CD1c-positive myeloid dendritic cell (primary cell): ENCODE data around the gene USP40.

Source experiments
- DNase-seq: peaks from one replicate; pipeline ENCODE4 v3.0.0-alpha.2; 2016; ENCODE audit errors: extremely low spot score

The USP40 gene

DNA sequence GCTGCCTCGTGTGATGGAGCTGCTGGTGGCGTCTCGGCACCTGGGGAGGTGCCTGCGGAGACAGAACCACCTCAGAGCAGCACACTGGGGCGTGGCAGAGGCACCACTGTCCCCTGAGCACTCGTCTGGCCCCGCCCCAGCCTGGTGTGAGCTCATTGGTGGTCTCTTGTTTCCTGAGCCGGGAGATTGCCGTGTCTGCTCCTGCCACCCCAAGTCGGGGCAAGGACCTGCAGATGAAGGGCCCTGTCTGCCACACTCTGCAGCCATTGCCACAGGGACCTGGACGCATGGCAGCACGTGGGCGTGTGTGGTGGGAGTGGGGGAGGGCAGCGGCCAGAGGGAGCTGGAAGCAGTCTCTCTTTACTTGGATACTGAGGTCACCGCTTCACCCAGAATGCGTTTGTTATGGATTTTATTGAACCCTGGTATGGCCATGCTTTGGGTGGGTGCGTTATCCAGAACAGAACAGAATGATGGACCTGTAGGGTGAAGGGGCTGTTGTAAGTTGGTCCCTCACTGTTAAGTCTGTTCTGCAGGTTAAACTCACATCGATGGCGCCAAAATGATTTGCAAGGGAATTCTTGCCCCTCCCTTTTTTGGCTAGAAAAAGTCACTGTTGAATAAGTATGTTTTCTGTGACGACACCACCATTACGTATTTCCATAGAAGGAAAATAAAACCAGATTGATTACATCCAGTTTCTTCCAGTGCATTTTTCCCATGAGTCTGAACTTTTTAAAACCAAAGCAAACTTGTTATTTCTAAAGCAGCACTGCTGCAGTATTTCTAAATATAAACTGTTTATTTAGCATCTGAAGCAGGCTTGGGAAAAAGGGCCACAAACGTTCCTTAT is 92.0 kb downstream of the USP40 start:
- DNase-seq = no peak

GRCh38 chr2:233473878-233474277 is 92.7 kb downstream of the USP40 start:
- DNase-seq = no peak

GRCh38 chr2:233473386-233473791 is 93.2 kb downstream of the USP40 start:
- no peak for DNase-seq

- no peak for DNase-seq
Observed at GRCh38 chr2:233471291-233472035, 95.1 kb downstream of the USP40 start.

DNA sequence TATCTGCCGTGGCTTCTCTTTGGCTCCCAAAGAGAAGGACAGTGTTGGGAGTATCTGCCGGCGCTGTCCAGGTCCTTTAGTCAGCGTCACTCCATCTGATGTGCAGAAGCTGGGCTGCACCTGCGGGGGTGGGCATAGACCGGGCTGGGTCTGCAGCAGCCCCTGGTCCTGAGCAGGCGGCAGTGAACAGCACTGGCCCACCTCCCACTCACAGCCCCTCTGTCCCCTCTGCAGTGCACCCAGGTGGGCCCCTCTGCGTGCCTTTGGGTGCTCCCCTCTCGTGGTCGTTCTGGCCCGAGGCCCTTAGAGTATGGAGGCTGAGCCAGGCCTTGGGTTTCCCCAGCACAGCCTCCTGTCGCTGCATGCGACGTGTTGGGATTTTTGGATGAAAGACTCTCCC is 95.7 kb downstream of the USP40 start:
- DNase-seq = no peak

DNA sequence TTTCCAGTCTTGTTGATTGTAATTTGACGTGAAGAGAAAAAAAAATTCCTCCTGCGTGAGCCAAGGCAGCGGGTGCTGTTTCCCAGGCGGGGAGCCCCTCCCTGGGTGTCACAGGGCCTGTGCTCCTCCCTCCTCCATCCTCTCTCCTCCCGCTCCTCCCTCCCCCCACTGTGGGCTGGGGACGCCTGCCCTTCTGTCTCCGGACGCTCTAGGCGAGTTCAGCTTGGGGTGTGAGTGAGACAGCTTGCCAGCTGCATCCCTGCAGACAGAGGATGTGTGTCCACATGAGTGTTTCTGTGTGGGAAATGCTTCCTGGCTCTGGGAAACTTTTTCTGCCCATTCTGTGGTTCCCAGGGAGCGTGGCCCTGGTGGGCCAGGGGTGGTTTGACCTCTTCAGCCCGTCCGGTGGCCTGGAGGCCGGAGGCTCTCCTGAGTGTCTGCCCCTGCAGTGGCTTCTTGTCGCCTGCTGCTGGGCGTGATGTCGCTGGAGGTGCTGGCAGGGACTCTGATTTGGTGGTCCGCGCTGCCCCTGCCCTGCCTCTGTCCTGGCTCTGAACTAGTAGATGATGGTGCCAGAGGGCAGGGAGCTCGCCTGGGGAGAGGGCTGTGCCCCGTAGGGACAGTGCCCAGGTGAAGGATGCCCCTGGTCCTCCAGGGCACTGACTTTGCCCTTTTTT is 96.4 kb downstream of the USP40 start:
- DNase-seq = no peak

GRCh38 chr2:233469261-233470010 is 97.1 kb downstream of the USP40 start:
- no peak for DNase-seq

- no peak for DNase-seq
Observed at GRCh38 chr2:233468741-233469110, 97.9 kb downstream of the USP40 start.

GRCh38 chr2:233468047-233468740 is 98.4 kb downstream of the USP40 start:
- DNase-seq = no peak

DNA sequence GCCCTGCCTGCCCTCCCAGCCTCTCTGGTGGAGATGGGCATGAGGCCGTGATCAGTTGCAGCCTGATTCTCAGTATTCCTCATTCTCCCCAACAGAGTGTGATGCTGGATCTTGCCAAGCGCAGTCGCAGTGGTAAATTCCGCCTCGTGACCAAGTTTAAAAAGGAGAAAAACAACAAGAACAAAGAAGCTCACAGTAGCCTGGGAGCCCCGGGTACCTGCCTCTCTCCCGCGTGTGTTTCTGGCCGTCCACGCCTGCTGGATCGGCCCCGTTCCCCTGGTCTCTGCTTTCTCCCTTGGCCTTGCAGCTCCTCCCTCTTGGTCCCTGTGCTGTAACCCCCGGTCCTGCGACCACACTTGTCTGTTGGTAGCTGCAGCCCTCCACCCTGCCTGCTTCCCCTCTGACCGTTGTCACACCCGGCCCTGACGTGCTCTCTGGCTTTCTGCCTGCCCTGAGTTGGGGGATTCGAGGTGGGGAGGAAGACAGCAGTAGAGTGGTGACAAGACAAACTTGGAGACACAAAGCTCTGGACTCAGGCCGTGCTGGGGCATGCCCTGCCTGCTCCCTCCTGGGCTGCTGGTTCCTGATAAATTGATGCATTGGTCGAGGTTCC is 99.5 kb downstream of the USP40 start:
- no peak for DNase-seq

- DNase-seq = no peak
Observed at GRCh38 chr2:233464531-233465240, 101.9 kb downstream of the USP40 start.

- no peak for DNase-seq
Observed at GRCh38 chr2:233464056-233464455, 102.5 kb downstream of the USP40 start.

- no peak for DNase-seq
Observed at GRCh38 chr2:233463586-233463985, 103.0 kb downstream of the USP40 start.

DNA sequence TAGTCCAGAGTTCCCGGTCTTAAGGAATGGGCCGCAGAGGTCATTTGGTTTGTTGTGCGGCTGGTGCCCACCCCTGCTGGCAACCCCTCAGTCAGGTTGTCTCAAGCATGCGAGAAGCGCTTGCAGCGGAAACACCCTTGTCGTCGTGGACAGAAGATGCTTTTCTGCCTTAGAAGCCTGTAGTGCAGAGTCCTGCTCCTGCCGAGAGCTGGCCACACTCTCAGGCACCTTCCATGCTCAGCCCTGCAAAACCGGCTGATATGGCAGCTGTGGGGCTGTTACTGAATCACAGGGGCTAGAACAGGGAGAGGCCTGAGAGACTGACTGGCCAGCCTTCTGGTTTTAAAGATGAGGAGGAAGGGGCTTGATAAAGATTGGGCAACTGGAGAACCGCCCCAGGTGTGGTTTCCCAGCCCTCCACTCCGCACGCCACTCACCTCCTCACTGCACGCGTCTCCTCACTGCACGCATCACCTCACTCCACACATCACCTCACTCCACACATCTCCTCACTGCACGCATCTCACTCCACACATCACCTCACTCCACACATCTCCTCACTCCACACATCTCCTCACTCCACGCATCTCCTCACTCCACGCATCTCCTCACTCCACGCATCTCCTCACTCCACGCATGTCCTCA is 103.6 kb downstream of the USP40 start:
- no peak for DNase-seq

- no peak for DNase-seq
Observed at GRCh38 chr2:233462202-233462785, 104.3 kb downstream of the USP40 start.

DNA sequence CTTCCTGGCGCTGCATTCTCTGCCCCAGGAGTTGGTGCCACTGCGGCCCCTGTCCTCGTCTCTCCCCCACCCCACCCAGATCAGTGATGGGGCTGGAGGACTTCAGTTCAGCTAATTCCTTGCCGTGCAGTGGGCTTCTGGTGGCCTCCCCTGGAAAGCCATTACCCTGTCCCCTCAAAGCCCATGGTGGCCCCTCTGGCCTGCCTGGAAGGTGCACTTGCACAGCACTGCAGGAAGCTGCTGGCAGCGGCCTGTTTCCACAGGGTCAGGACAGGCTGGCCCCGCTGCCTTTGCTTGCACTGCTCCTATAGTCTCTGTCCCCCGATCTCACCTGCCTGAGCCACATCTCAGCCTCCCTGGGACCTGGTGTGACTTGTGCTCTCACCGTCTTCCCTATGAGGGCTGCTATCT is 105.1 kb downstream of the USP40 start:
- DNase-seq = no peak

DNA sequence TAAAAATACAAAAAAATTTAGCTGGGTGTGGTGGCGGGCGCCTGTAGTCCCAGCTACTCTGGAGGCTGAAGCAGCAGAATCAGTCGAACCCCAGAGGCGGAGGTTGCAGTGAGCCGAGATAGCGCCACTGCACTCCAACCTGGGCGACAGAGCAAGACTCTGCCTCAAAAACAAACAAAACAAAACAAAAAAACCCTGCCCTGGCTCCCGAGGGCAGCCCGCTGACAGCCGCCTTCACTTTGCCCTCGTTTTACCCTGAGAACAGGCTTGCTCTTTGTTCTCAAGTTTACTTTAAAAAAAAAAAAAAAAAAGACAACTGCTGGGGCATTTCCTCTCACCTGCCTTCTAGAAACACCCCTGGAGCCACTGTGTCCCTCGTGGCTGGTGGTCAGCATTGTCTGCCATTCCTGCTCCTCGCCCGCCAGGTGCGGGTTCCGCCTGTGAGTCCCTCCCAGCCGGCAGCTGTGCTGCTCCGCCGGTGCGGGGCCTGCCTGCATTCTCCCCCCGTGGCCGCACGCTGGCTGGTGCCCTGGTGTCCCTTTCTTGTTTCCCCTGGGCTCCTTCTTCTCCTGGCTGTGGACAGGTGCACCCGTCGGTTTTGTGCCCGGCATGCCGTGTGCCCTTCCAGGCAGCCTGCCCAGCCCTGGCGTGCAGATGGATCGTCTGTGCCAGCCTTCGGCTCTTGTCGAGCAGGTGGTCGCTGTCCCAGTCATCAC is 105.7 kb downstream of the USP40 start:
- DNase-seq = no peak

- DNase-seq = no peak
Observed at GRCh38 chr2:233459426-233459825, 107.2 kb downstream of the USP40 start.

DNA sequence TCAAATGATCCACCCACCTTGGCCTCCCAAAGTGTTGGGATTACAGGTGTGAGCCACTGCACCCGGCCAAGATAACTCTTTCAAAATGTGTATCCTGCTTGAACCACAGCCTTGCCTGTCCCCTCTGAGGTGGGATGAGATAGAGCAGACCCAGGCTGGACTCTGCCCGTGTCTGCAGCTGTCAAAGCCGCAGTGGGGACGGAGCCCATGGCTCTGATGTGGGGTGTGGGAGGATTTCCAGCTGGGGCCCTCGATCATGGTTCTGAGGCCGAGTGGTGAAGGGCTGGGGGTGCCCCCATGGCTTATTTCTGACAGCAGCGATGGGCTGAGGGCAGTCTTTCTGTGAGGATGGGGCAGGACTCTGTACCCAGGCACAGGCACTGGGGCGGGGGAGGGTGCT is 107.8 kb downstream of the USP40 start:
- no peak for DNase-seq
